ENCODE measurements around the gene A2ML1.
A peak's percentile ranks its signal among the peaks of the same experiment; 100 is the strongest.
"Not testable (repeated sequence)": the region's sequence is repeated elsewhere in the genome, so short reads cannot be mapped to it uniquely, and the experiment has no call there.

A2ML1 gene

DNA sequence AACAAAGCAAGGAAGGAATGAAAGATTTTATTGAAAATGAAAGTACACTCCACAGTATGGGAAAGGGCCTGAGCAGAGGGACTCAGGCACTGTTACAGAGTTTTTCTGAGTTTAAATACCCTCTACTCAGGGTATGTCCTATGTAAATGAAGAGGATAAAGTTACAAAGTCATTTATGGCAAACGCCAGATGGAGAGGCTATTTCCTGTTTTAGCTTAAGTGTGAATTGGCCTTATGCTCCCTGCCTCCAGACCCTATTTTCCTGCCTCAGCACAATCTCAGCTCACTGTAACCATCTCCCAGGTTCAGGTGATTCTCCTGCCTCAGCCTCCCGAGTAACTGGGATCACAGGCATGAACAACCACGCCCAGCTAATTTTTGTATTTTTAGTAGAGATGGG, 85.1 kb downstream of the A2ML1 start:
- Histone ChIP-seq H3K9me3 (ENCODE audit: control insufficient read depth in 2 of 2, low read length in 2 of 2) (no peaks in the 10 kb centered on the region), H3K4me1 (ENCODE audit: control insufficient read depth, insufficient read depth, low read length) (peaks cover 4% of the 10 kb centered on the region), H3K36me3 (ENCODE audit: control insufficient read depth in 2 of 2, insufficient read depth in 2 of 2, low read length in 2 of 2) (no peaks in the 10 kb centered on the region), H3K9ac (ENCODE audit: low read length in 2 of 2) (no peak overlapping the region), H3K27ac (ENCODE audit: low read length) (no peak overlapping the region), H3K27me3 (ENCODE audit: control insufficient read depth in 1 of 2, insufficient read depth in 2 of 2, low read length in 2 of 2) (no peaks in the 10 kb centered on the region), H3K4me3 (ENCODE audit: low read length in 2 of 2) (no peak overlapping the region)

DNA sequence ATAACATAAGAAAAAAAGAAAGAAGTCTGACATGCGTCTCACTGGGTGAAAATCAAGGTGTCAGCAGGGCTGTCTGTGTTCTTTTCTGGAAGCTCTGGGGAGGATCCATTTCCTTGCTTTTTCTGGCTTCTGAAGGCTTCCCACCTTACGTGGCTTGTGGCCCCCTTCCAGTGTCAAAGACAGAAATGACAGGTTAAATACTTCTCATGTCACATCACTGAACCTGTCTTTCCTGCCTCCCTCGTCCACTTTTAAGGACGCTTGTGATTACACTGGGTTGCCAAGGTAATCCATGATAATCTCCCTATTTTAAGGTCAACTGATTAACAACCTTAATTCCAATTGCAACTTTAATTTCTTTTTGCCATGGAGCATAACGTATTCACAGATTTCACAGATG, 87.3 kb downstream of the A2ML1 start:
- H3K4me1 ChIP-seq (ENCODE audit: control insufficient read depth, insufficient read depth, low read length) = peaks cover 9% of the 10 kb centered on the region
- no peak overlapping the region for H3K4me3 ChIP-seq (ENCODE audit: low read length in 2 of 2)
- H3K9me3 ChIP-seq (ENCODE audit: control insufficient read depth in 2 of 2, low read length in 2 of 2) = no peaks in the 10 kb centered on the region
- H3K27me3 ChIP-seq (ENCODE audit: control insufficient read depth in 1 of 2, insufficient read depth in 2 of 2, low read length in 2 of 2) = no peaks in the 10 kb centered on the region
- H3K36me3 ChIP-seq (ENCODE audit: control insufficient read depth in 2 of 2, insufficient read depth in 2 of 2, low read length in 2 of 2) = no peaks in the 10 kb centered on the region
- H3K9ac ChIP-seq (ENCODE audit: low read length in 2 of 2) = no peak overlapping the region
- no peak overlapping the region for H3K27ac ChIP-seq (ENCODE audit: low read length)

DNA sequence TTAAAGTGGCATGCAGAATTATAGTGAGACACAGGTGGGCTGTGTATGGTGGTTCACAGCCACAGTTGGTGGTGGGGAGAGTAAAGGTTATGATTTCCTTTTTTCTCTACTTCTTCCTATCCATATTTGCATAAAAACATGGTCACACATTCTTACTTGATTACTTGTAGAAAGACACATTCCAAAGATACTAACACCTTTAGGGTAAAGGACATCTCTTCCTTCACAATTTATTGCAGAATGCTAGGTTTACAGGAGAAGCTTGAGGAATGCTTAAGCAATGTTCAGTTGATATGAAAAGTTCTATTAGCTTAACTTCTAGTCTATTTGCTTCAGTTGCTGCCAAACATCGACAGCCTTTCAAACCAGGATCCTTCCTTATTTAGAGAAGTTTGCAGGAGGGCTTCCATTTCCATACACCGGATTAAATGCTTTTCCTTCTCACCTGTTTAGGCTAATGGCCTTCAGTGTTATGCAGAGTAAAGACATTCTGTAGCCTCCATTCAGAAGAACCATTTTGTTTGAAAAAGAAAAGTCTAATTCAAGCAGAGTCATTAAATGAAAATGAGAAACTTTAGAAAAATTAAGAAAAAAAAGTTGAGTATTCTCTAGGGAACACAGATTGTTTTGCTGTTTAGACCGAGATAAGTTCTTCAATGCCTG, 89.3 kb downstream of the A2ML1 start:
- Histone ChIP-seq H3K9ac (ENCODE audit: low read length in 2 of 2) (no peak overlapping the region), H3K27ac (ENCODE audit: low read length) (no peak overlapping the region), H3K36me3 (ENCODE audit: control insufficient read depth in 2 of 2, insufficient read depth in 2 of 2, low read length in 2 of 2) (no peaks in the 10 kb centered on the region), H3K4me1 (ENCODE audit: control insufficient read depth, insufficient read depth, low read length) (peaks cover 10% of the 10 kb centered on the region), H3K27me3 (ENCODE audit: control insufficient read depth in 1 of 2, insufficient read depth in 2 of 2, low read length in 2 of 2) (no peaks in the 10 kb centered on the region), H3K9me3 (ENCODE audit: control insufficient read depth in 2 of 2, low read length in 2 of 2) (no peaks in the 10 kb centered on the region), H3K4me3 (ENCODE audit: low read length in 2 of 2) (no peak overlapping the region)

DNA sequence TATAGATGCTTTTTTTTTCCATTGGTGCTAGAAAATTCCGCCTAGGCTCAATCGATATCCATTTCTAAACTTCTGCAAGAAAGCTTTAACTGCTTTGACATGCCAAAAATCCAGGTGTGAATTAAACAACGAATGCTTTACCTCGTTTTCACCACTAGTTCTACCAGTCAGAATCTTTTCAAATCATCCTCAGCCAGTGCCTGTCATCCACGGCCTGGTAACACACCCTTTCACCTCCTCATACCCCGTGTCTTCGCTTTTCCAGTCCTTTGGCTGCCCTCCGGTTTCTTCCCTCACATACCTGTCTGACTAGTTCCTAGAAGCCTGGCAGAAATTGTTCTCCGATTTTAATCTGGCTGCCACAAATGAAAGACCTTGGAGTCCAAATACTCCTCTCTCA, 90.5 kb downstream of the A2ML1 start:
- Histone ChIP-seq H3K27me3 (ENCODE audit: control insufficient read depth in 1 of 2, insufficient read depth in 2 of 2, low read length in 2 of 2) (no peaks in the 10 kb centered on the region), H3K27ac (ENCODE audit: low read length) (peak overlapping the region; percentile 91), H3K4me1 (ENCODE audit: control insufficient read depth, insufficient read depth, low read length) (peaks cover 10% of the 10 kb centered on the region), H3K4me3 (ENCODE audit: low read length in 2 of 2) (peak overlapping the region in 1 of 2 donors; percentile 77), H3K36me3 (ENCODE audit: control insufficient read depth in 2 of 2, insufficient read depth in 2 of 2, low read length in 2 of 2) (peaks cover 0 to 3% of the 10 kb centered on the region in 2 donors), H3K9me3 (ENCODE audit: control insufficient read depth in 2 of 2, low read length in 2 of 2) (no peaks in the 10 kb centered on the region), H3K9ac (ENCODE audit: low read length in 2 of 2) (peak overlapping the region; percentile 71 to 84)

DNA sequence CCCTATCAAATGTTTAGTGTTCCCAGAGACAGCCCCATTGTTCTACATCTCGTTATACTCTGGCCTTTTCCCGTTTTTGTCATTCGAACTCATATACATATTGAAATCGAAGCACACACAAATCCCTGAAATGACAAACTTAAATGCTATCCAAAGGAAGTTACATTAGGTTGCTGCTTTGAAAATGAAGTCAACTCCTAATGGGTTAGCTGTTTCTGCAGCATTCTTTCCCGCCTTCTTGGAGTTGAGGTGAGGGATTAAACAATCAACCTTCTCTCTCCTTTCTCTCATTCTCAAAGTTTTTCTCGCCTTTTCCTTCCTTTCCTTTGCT, 91.2 kb downstream of the A2ML1 start:
- peak overlapping the region; percentile 77 to 81 for H3K4me3 ChIP-seq (ENCODE audit: low read length in 2 of 2)

DNA sequence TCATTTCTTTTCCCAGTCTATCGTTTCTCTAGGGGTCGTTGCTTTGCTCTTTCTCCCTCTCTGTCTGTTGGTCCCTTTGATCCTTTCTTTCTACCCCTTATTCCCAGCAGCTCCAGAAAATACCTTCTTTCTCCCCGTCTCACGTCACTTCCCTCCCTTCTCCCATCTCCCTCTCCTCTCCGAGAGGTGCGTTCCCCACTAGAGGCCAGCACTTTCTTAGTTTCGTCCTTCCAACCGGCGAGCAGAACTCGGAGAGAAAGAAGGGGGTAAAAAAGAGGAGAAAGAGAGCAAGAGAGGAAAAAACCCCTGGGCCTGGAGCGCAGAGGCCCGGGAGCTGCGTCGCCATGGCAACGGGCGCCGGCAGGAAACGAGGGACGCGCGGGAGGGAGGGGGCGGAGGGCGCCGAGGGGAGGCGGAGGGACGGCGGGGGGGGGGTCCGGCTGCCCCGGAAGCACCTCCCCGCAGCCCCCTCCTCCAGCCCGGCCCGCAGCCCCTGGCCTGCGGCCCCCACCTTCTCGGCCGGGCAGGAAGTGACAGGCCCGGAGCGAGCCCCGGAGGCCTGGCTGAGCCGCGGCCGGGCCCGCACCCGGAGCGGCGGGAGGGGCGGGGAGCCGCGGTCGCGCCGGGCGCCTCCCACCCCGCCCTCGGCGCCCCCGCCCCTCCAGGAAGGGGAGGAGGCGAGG, 91.8 kb downstream of the A2ML1 start, which contains the start of gene PHC1:
PHC1 (plus strand) TSS at position 477 of the 683 bp plus-strand sequence. CDS start 3,169 bp downstream, outside the sequence.
- H3K4me1 ChIP-seq (ENCODE audit: control insufficient read depth, insufficient read depth, low read length) = peaks cover 10% of the 10 kb centered on the region
- peak within 1 kb of the TSS; percentile 87 to 89 for H3K4me3 ChIP-seq (ENCODE audit: low read length in 2 of 2)
- peak within 1 kb of the TSS; percentile 79 to 84 for H3K9ac ChIP-seq (ENCODE audit: low read length in 2 of 2)
- H3K36me3 ChIP-seq (ENCODE audit: control insufficient read depth in 2 of 2, insufficient read depth in 2 of 2, low read length in 2 of 2); H3K9me3 ChIP-seq (ENCODE audit: control insufficient read depth in 2 of 2, low read length in 2 of 2); H3K27me3 ChIP-seq (ENCODE audit: control insufficient read depth in 1 of 2, insufficient read depth in 2 of 2, low read length in 2 of 2): not testable (repeated sequence)
- H3K27ac ChIP-seq (ENCODE audit: low read length) = peak within 1 kb of the TSS; percentile 91

More for the DNA sequence above, 91.2 kb downstream of the A2ML1 start:
- Histone ChIP-seq H3K9me3 (ENCODE audit: control insufficient read depth in 2 of 2, low read length in 2 of 2) (no peaks in the 10 kb centered on the region), H3K27ac (ENCODE audit: low read length) (peak overlapping the region; percentile 91), H3K9ac (ENCODE audit: low read length in 2 of 2) (peak overlapping the region; percentile 71 to 84), H3K27me3 (ENCODE audit: control insufficient read depth in 1 of 2, insufficient read depth in 2 of 2, low read length in 2 of 2) (no peaks in the 10 kb centered on the region), H3K36me3 (ENCODE audit: control insufficient read depth in 2 of 2, insufficient read depth in 2 of 2, low read length in 2 of 2) (peaks cover 2 to 5% of the 10 kb centered on the region in 2 donors), H3K4me1 (ENCODE audit: control insufficient read depth, insufficient read depth, low read length) (peaks cover 10% of the 10 kb centered on the region)

DNA sequence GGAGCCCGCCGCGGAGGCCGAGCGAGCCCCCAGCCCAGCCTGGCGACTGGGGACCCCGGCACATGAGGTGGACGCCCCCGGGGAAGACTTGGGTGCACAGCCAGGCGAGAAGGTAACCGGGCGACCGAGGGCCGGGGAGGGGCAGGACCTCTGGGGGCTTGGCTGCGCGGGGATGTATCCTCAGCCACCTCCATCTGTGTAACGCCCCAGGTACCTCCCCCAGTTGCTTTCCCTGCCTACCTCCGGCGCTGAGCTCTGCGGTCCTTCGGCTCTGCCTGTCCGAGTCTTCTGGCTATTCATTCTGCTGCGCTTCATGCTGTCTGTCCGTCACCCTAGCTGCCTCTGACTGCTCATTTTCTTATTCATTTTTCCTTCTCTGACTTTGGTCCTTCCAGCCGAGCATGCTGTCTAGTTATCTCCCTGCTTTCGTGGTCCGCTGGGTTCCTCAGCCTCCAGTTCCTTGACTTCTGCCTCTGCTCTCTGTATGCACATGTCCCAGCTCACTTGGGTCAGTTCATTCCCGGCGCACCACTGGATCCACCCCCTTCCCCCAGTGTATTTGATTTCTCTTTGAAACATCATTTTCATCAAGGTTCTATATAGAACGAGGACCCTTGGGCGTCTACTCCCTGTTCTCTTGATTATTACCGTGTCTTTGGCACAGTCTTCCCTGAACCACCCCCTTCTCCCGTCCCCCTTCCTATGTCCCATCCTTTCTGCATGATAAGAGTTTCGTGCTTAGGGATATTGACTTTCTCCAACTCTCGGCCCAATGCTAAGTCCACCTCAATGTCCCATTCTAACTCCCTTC, 92.5 kb downstream of the A2ML1 start:
- H3K9ac ChIP-seq (ENCODE audit: low read length in 2 of 2) = peak overlapping the region; percentile 65 to 79
- peaks cover 10% of the 10 kb centered on the region for H3K4me1 ChIP-seq (ENCODE audit: control insufficient read depth, insufficient read depth, low read length)
- H3K4me3 ChIP-seq (ENCODE audit: low read length in 2 of 2) = peak overlapping the region; percentile 87 to 89
- peaks cover 4 to 9% of the 10 kb centered on the region in 2 donors for H3K36me3 ChIP-seq (ENCODE audit: control insufficient read depth in 2 of 2, insufficient read depth in 2 of 2, low read length in 2 of 2)
- no peaks in the 10 kb centered on the region for H3K27me3 ChIP-seq (ENCODE audit: control insufficient read depth in 1 of 2, insufficient read depth in 2 of 2, low read length in 2 of 2)
- H3K9me3 ChIP-seq (ENCODE audit: control insufficient read depth in 2 of 2, low read length in 2 of 2) = no peaks in the 10 kb centered on the region
- peak overlapping the region; percentile 25 for H3K27ac ChIP-seq (ENCODE audit: low read length)

DNA sequence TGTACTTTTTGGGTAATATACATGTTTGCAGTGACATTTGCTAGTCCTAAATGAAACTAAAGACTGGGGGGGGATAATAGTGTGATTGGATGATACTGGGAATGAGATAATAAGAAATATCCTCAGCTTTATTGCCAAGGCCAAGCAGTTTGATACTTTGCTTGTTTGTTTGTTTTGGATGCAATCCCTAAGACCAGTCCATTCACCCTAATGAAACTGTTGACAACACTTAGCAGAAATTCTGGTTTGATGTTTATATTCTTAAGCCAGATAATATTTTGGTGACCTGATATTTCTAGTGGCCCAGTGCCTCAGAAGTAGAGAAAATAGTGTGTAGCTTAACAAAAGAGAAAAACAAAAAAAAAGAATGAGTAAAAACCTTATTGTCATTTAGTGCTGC, 93.7 kb downstream of the A2ML1 start:
- Histone ChIP-seq H3K9ac (ENCODE audit: low read length in 2 of 2) (peak overlapping the region in 1 of 2 donors; percentile 65), H3K4me3 (ENCODE audit: low read length in 2 of 2) (no peak overlapping the region), H3K27ac (ENCODE audit: low read length) (no peak overlapping the region)

DNA sequence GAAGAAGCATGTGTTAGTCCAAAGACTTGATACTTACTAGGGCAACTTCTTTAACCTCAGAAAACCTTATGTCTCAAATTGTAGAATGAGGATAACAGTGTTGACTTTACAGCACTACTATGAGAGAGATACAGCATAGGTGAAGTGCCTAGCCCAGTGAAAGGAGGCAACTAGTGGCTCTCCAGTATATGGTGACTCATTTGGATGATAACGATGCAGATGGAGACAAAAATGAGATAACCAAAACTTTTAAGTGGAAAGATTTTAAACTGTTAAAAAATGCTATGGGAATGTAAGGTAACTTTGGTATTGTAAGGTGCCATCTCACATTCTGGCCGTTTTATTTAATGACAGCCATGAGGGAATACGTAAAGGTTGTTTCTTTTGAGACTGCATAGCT, 94.6 kb downstream of the A2ML1 start:
- Histone ChIP-seq H3K36me3 (ENCODE audit: control insufficient read depth in 2 of 2, insufficient read depth in 2 of 2, low read length in 2 of 2) (peaks cover 17 to 19% of the 10 kb centered on the region in 2 donors), H3K9ac (ENCODE audit: low read length in 2 of 2) (no peak overlapping the region), H3K4me1 (ENCODE audit: control insufficient read depth, insufficient read depth, low read length) (peaks cover 10% of the 10 kb centered on the region), H3K27me3 (ENCODE audit: control insufficient read depth in 1 of 2, insufficient read depth in 2 of 2, low read length in 2 of 2) (no peaks in the 10 kb centered on the region), H3K4me3 (ENCODE audit: low read length in 2 of 2) (no peak overlapping the region), H3K27ac (ENCODE audit: low read length) (no peak overlapping the region), H3K9me3 (ENCODE audit: control insufficient read depth in 2 of 2, low read length in 2 of 2) (no peaks in the 10 kb centered on the region)

More for the DNA sequence above, 93.7 kb downstream of the A2ML1 start:
- H3K4me1 ChIP-seq (ENCODE audit: control insufficient read depth, insufficient read depth, low read length) = peaks cover 10% of the 10 kb centered on the region
- no peaks in the 10 kb centered on the region for H3K27me3 ChIP-seq (ENCODE audit: control insufficient read depth in 1 of 2, insufficient read depth in 2 of 2, low read length in 2 of 2)
- no peaks in the 10 kb centered on the region for H3K9me3 ChIP-seq (ENCODE audit: control insufficient read depth in 2 of 2, low read length in 2 of 2)
- H3K36me3 ChIP-seq (ENCODE audit: control insufficient read depth in 2 of 2, insufficient read depth in 2 of 2, low read length in 2 of 2) = peaks cover 12 to 13% of the 10 kb centered on the region in 2 donors

DNA sequence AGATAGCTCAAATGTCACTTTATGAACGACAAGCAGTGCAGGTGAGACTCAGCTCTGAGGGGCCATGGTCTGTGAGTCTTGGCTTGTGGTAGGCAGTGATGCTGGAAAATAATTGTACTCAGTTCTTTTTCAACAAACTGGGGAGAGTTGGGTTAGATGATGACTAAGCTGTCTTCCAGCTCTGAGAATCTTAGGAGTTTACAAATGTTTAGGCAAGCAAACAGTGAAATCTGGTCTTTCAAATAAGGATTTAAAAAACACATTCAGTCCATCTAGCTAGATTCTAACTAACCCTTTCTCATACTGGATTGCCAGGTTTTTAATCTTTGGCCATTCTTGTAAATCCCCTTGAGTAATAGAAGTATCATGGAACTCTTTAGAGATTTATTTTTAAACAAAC, 95.3 kb downstream of the A2ML1 start:
- Histone ChIP-seq H3K27ac (ENCODE audit: low read length) (no peak overlapping the region), H3K4me1 (ENCODE audit: control insufficient read depth, insufficient read depth, low read length) (peaks cover 10% of the 10 kb centered on the region), H3K4me3 (ENCODE audit: low read length in 2 of 2) (no peak overlapping the region), H3K9me3 (ENCODE audit: control insufficient read depth in 2 of 2, low read length in 2 of 2) (no peaks in the 10 kb centered on the region), H3K27me3 (ENCODE audit: control insufficient read depth in 1 of 2, insufficient read depth in 2 of 2, low read length in 2 of 2) (no peaks in the 10 kb centered on the region), H3K9ac (ENCODE audit: low read length in 2 of 2) (no peak overlapping the region), H3K36me3 (ENCODE audit: control insufficient read depth in 2 of 2, insufficient read depth in 2 of 2, low read length in 2 of 2) (peaks cover 23 to 27% of the 10 kb centered on the region in 2 donors)
